SK-N-SH (cell line): ENCODE measurements around the gene LRMDA. TPM values are rescaled to one million over a fixed set of nuclear protein-coding genes. Genes with fewer than 3 reads are reported as not detected.

Experiments used
- CTCF ChIA-PET: fragments of 300-600, 350-600 bp; formaldehyde crosslinking; extraction: SDS; loops from one replicate; lab custom pipeline; 2021; lab: Yijun Ruan, JAX
- POLR2A ChIA-PET: fragments of 350-600 bp; sonication (Branson Sonifier 250); formaldehyde crosslinking; extraction: SDS; loops from one replicate; lab custom pipeline; 2020; ENCODE audit warnings: antibody characterized with exemption, inconsistent platforms; lab: Yijun Ruan, JAX
- DNase-seq: peaks from one replicate; pipeline ENCODE4 v3.0.0; 2012
- H2AFZ ChIP-seq: fragments of 200-600 bp; sonication (generic); 2 replicates; pipeline ENCODE4 v1.8.1; 2016; ENCODE audit warnings: antibody characterized with exemption, mild to moderate bottlenecking, low read depth
- H3F3A ChIP-seq: fragments of 200-600 bp; sonication (generic); replicated peaks from 2 replicates; pipeline ENCODE3; 2016; ENCODE audit warnings: antibody characterized with exemption, mild to moderate bottlenecking; ENCODE audit not compliant: insufficient read depth
- H3K27ac ChIP-seq, 2 experiments: fragments of 200-500 bp in 1 of 2; fragments of 200-600 bp in 1 of 2; sonication (Bioruptor generic) in 1 of 2; sonication (generic), shearing (Covaris generic) in 1 of 2; 2 replicates each; pipeline versions ENCODE4 v1.5.1 to v1.6.1; 2014 to 2016; ENCODE audit warnings: low read depth in 2 of 2, inconsistent platforms in 1 of 2, low read length in 1 of 2, mild to moderate bottlenecking in 1 of 2, mixed read lengths in 1 of 2
- H3K27me3 ChIP-seq: fragments of 200-600 bp; sonication (generic), shearing (Covaris generic); 2 replicates; pipeline ENCODE4 v1.6.1; 2016; ENCODE audit warnings: mixed run types; ENCODE audit not compliant: insufficient read depth
- H3K36me3 ChIP-seq, 2 experiments: fragments of 200-500 bp in 1 of 2; fragments of 200-600 bp in 1 of 2; sonication (Bioruptor generic) in 1 of 2; sonication (generic) in 1 of 2; replicated peaks in 1 of 2; 2 replicates each; pipeline versions ENCODE3 to v1.5.1; 2014 to 2016; ENCODE audit warnings: low read length in 1 of 2, mild to moderate bottlenecking in 1 of 2; ENCODE audit not compliant: insufficient read depth in 2 of 2, control insufficient read depth in 1 of 2
- H3K4me1 ChIP-seq, 2 experiments: fragments of 200-500 bp in 1 of 2; fragments of 200-600 bp in 1 of 2; sonication (Bioruptor generic) in 1 of 2; sonication (generic), shearing (Covaris generic) in 1 of 2; 2 replicates each; pipeline versions ENCODE4 v1.5.1 to v1.6.1; 2014 to 2016; ENCODE audit warnings: low read depth in 1 of 2, low read length in 1 of 2, mixed run types in 1 of 2; ENCODE audit not compliant: insufficient read depth in 2 of 2, control insufficient read depth in 1 of 2
- H3K4me2 ChIP-seq: fragments of 200-600 bp; sonication (generic), shearing (Covaris generic); 2 replicates; pipeline ENCODE4 v1.6.1; 2017; ENCODE audit warnings: mixed run types
- H3K4me3 ChIP-seq, 2 experiments: fragments of 200-500 bp in 1 of 2; fragments of 200-600 bp in 1 of 2; sonication (Bioruptor generic) in 1 of 2; sonication (generic), shearing (Covaris generic) in 1 of 2; 2 replicates each; pipeline versions ENCODE4 v1.5.1 to v1.8.1; 2014 to 2016; ENCODE audit warnings: low read depth in 2 of 2, inconsistent platforms in 1 of 2, low read length in 1 of 2, mild to moderate bottlenecking in 1 of 2, mixed read lengths in 1 of 2, moderate library complexity in 1 of 2
- H3K79me2 ChIP-seq: fragments of 200-600 bp; sonication (generic); 2 replicates; pipeline ENCODE4 v1.8.1; 2017; ENCODE audit warnings: mild to moderate bottlenecking; ENCODE audit not compliant: insufficient read depth
- H3K9ac ChIP-seq: fragments of 200-600 bp; sonication (generic); 2 replicates; pipeline ENCODE4 v1.6.1; 2017; ENCODE audit warnings: mixed run types
- H3K9me2 ChIP-seq: fragments of 200-600 bp; sonication (generic); 2 replicates; pipeline ENCODE4 v1.6.1; 2017; ENCODE audit warnings: mixed run types
- H3K9me3 ChIP-seq: fragments of 200-600 bp; sonication (generic); 2 replicates; pipeline ENCODE4 v1.6.1; 2017; ENCODE audit warnings: mixed run types, mild to moderate bottlenecking, moderate library complexity
- H4K20me1 ChIP-seq: fragments of 200-600 bp; sonication (generic); 2 replicates; pipeline ENCODE4 v1.6.1; 2017; ENCODE audit warnings: mild to moderate bottlenecking, mixed run types; ENCODE audit not compliant: insufficient read depth
- EP300 ChIP-seq, 2 experiments: IDR thresholded peaks; 2 replicates each; pipeline versions ENCODE4 v1.4.0 to v1.6.1; 2012; ENCODE audit warnings: borderline replicate concordance in 1 of 2, low read depth in 1 of 2, low read length in 1 of 2
- EZH2phosphoT487 ChIP-seq: fragments of 200-600 bp; sonication (generic); IDR thresholded peaks from 2 replicates; pipeline ENCODE4 v1.6.1; 2017; ENCODE audit warnings: low read depth, mixed run types, mild to moderate bottlenecking, antibody characterized with exemption, moderate library complexity, borderline replicate concordance
- FOSL2 ChIP-seq: IDR thresholded peaks from 2 replicates; pipeline ENCODE4 v1.4.0; 2012; ENCODE audit warnings: low read depth, mild to moderate bottlenecking, moderate library complexity, borderline replicate concordance
- FOXM1 ChIP-seq: IDR thresholded peaks from 2 replicates; pipeline ENCODE4 v1.4.0; 2012; ENCODE audit warnings: low read depth, mild to moderate bottlenecking
- JUND ChIP-seq: IDR thresholded peaks from 2 replicates; pipeline ENCODE4 v1.4.0; 2012
- MXI1 ChIP-seq: IDR thresholded peaks from 2 replicates; pipeline ENCODE4 v1.6.1; 2012; ENCODE audit warnings: mild to moderate bottlenecking, low read depth, low read length, improper control_type of control experiment
- NFIC ChIP-seq: IDR thresholded peaks from 2 replicates; pipeline ENCODE4 v1.4.0; 2012; ENCODE audit warnings: borderline replicate concordance
- NRF1 ChIP-seq: IDR thresholded peaks from 2 replicates; pipeline ENCODE4 v1.6.1; 2012; ENCODE audit warnings: low read depth, mild to moderate bottlenecking, low read length
- PBX3 ChIP-seq: IDR thresholded peaks from 2 replicates; pipeline ENCODE4; 2012
- POLR2AphosphoS5 ChIP-seq: IDR thresholded peaks from 2 replicates; pipeline ENCODE4 v1.6.1; 2012; ENCODE audit warnings: low read depth, low read length
- RAD21 ChIP-seq: IDR thresholded peaks from 2 replicates; pipeline ENCODE4 v1.6.1; 2012; ENCODE audit warnings: mild to moderate bottlenecking, low read length
- RFX5 ChIP-seq: IDR thresholded peaks from 2 replicates; pipeline ENCODE4 v1.6.1; 2012; ENCODE audit warnings: mild to moderate bottlenecking, improper control_type of control experiment, low read length
- RXRA ChIP-seq: IDR thresholded peaks from 2 replicates; pipeline ENCODE4 v1.4.0; 2012; ENCODE audit warnings: low read depth, mild to moderate bottlenecking, borderline replicate concordance
- SIN3A ChIP-seq: IDR thresholded peaks from 2 replicates; pipeline ENCODE4 v1.6.1; 2012; ENCODE audit warnings: low read depth, mild to moderate bottlenecking, low read length, moderate library complexity, borderline replicate concordance
- SMC3 ChIP-seq: IDR thresholded peaks from 2 replicates; pipeline ENCODE4 v1.6.1; 2012; ENCODE audit warnings: low read depth, low read length, improper control_type of control experiment
- TAF1 ChIP-seq: IDR thresholded peaks from 2 replicates; pipeline ENCODE4 v1.6.1; 2012; ENCODE audit warnings: low read depth, mild to moderate bottlenecking, low read length, moderate library complexity, borderline replicate concordance
- TCF12 ChIP-seq: IDR thresholded peaks from 2 replicates; pipeline ENCODE4 v1.4.0; 2012
- YY1 ChIP-seq: IDR thresholded peaks from 2 replicates; pipeline ENCODE4 v1.4.0; 2012; ENCODE audit warnings: low read depth, mild to moderate bottlenecking
- ZBTB33 ChIP-seq: IDR thresholded peaks from 2 replicates; pipeline ENCODE4 v1.4.0; 2012; ENCODE audit warnings: low read depth, borderline replicate concordance
- WGBS: methylation state at CpG from one replicate; pipeline ENCODE4 v1.1.6; 2017; ENCODE audit warnings: low lambda C conversion rate; 5-methylcytosine and 5-hydroxymethylcytosine counted together
- polyA plus RNA-seq, 3 experiments: library from polyadenylated mRNA; depleted of rRNA; stranded (reverse); fragments of >200 nt; gene quantifications; 2 replicates each; pipeline ENCODE4 v1.2.3, GENCODE V29; 2012

LRMDA gene
- polyA plus RNA-seq, 1 of the 3 experiments (the other 2 are of a cell fraction): 0.95 TPM

DNA sequence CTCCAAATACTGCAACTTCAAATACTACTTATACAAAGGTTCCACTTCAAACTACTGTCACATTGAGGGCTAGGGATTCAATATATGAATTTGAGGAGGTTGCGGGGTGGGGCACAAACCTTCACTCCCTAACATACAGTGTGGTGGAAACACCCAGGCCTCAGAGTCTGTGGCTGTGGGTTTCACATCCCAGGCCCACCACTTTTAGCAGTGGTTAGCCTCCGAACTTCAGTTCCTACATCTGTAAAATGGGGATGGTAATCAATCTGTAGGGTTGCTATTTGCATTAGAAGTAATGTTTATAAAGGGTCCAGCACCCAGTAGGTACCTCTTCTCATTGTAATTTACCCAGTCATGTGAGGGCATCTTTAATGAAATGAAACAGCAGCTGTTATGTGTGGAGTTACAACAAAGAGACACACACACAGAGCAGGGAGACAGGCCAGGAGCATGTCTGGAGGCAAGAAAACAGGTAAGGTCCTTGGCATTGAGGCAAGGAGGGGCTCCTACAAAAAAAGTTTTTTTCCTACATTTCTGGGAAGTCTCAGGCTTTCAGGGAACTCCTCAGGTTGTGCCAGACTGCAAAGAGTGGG is 570.9 kb downstream of the LRMDA start:
- 79% methylated on average over 2 of the region's 2 CpGs for WGBS
- Histone ChIP-seq H3F3A (no peaks in the 10 kb centered on the region), H3K9ac (no peak overlapping the region), H3K4me1 (no peaks in the 10 kb centered on the region), H3K79me2 (no peaks in the 10 kb centered on the region), H4K20me1 (no peaks in the 10 kb centered on the region), H3K9me2 (no peaks in the 10 kb centered on the region), H3K9me3 (no peaks in the 10 kb centered on the region), H3K27me3 (peaks cover 12% of the 10 kb centered on the region; the same call in 1 of the 2 replicates), H3K36me3 (no peaks in the 10 kb centered on the region), H2AFZ (no peak overlapping the region), H3K4me3 (no peak overlapping the region), H3K4me2 (no peak overlapping the region), H3K27ac (no peak overlapping the region)
- no peak for TF ChIP-seq SMC3
- TF ChIP-seq EZH2phosphoT487: no peak
- TF ChIP-seq YY1: no peak
- TF ChIP-seq POLR2AphosphoS5: no peak
- TF ChIP-seq FOXM1: no peak
- no peak for TF ChIP-seq NRF1
- TF ChIP-seq TAF1: no peak
- TF ChIP-seq RXRA: no peak
- no peak for TF ChIP-seq MXI1
- no peak for TF ChIP-seq PBX3
- no peak for TF ChIP-seq JUND
- TF ChIP-seq RAD21: no peak
- TF ChIP-seq NFIC: no peak
- TF ChIP-seq TCF12: no peak
- no peak for TF ChIP-seq FOSL2
- TF ChIP-seq EP300 (IDR thresholded peaks at IDR 0.05; ENCODE audit: borderline replicate concordance in 1 of 2, low read depth in 1 of 2, low read length in 1 of 2): no peak
- no peak for TF ChIP-seq SIN3A
- CTCF ChIA-PET: no interaction called here
- POLR2A ChIA-PET: no interaction called here
- DNase-seq: no peak

DNA sequence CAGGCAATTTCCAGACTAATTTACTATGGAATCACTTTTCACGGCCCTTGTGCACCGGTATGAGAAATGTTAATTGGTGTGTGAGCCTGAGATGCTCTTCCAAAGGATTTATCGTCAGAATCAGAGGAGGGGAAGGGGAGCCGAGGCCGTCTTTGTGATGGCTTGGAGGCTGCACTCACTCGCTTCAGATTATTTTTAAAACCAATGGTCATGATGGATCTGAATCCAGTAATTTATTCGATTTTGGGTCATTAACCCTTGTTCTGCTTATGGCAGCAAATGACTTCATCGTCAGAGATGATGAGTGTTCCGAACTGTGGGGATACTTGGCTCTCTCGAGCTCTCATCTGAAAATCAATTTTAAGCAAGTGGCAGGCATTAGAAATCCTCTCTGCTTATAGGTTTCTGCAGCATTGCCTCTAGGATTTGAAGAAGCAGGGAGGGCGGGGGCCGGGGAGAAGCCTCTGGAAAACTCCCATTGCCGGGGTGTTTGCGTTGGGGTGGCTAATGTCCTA is 576.3 kb downstream of the LRMDA start:
- no peaks in the 10 kb centered on the region for H3K27me3 ChIP-seq
- no peak overlapping the region for H3K9ac ChIP-seq
- peaks cover 0 to 16% of the 10 kb centered on the region in 2 experiments; a peak in 1 of 4 replicates for H3K4me1 ChIP-seq
- H3K36me3 ChIP-seq: no peaks in the 10 kb centered on the region
- H3F3A ChIP-seq: no peaks in the 10 kb centered on the region
- no peak overlapping the region for H3K4me2 ChIP-seq
- H3K9me3 ChIP-seq: no peaks in the 10 kb centered on the region
- no peaks in the 10 kb centered on the region for H4K20me1 ChIP-seq
- no peak for TF ChIP-seq RFX5
- no peak for TF ChIP-seq MXI1
- no peak for TF ChIP-seq FOSL2
- TF ChIP-seq ZBTB33: no peak
- TF ChIP-seq TAF1: no peak
- no peak for TF ChIP-seq JUND
- TF ChIP-seq SIN3A: no peak
- TF ChIP-seq RAD21: no peak
- H3K4me3 ChIP-seq: no peak overlapping the region
- POLR2A ChIA-PET: no interaction called here
- CTCF ChIA-PET: no interaction called here
- WGBS: 78% methylated on average over 14 of the region's 14 CpGs
- no peaks in the 10 kb centered on the region for H3K9me2 ChIP-seq
- H3K27ac ChIP-seq: no peak overlapping the region
- DNase-seq: no peak
- no peaks in the 10 kb centered on the region for H3K79me2 ChIP-seq
- H2AFZ ChIP-seq: no peak overlapping the region
